ENCODE data around the gene EPN2.

Gene EPN2

GRCh38 chr17:19242323-19242722, 5.2 kb downstream of the EPN2 start:
- DNase-seq, result no peak

- DNase-seq, result no peak
Measured at GRCh38 chr17:19242926-19243325, 5.8 kb downstream of the EPN2 start.

GRCh38 chr17:19243838-19244237, 6.7 kb downstream of the EPN2 start:
- no peak for DNase-seq

DNA sequence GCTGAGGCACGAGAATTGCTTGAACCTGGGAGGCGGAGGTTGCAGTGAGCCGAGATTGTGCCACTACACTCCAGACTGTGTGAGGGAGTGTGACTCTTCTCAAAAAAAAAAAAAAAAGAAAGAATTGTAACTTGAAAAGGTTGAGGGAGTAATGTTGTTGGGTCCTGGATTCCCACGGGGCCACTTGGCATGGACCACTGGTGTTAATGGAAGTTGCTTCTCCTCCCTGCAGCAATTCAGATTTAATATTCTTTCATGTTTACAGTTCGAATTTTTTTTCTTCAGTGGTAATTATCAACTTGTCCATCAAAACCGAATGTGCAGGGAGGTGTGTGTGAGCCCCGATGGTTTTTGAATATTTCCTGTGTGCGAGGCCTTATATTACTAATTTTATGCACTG, 7.2 kb downstream of the EPN2 start:
- no peak for DNase-seq

DNA sequence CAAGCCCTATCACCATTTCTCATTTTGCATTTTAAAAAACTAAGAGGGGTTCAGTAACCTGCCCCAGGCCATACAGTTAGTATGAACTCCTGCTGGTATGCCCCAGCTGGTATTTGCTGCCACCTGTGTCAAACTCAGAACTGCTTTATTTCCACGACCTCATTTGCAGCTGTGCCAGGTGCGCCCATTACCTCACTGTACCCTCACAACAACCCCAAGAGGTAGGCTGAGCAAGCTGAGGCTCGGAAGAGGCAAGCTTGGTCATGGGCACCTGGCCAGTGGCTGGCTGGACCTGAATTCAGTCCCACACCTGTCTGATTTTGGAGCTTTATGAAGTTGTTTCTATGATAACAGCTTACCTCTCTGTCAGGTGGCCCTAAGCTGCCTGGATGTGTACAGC, 7.6 kb downstream of the EPN2 start:
- DNase-seq, result no peak

GRCh38 chr17:19247473-19247872, 10.3 kb downstream of the EPN2 start:
- no peak for DNase-seq

- DNase-seq, result peak; percentile 30
Measured at GRCh38 chr17:19248151-19248927, 11.2 kb downstream of the EPN2 start.

GRCh38 chr17:19248928-19249574, 11.9 kb downstream of the EPN2 start:
- DNase-seq, result no peak

- DNase-seq, result no peak
Measured at GRCh38 chr17:19249681-19250080, 12.5 kb downstream of the EPN2 start.

DNA sequence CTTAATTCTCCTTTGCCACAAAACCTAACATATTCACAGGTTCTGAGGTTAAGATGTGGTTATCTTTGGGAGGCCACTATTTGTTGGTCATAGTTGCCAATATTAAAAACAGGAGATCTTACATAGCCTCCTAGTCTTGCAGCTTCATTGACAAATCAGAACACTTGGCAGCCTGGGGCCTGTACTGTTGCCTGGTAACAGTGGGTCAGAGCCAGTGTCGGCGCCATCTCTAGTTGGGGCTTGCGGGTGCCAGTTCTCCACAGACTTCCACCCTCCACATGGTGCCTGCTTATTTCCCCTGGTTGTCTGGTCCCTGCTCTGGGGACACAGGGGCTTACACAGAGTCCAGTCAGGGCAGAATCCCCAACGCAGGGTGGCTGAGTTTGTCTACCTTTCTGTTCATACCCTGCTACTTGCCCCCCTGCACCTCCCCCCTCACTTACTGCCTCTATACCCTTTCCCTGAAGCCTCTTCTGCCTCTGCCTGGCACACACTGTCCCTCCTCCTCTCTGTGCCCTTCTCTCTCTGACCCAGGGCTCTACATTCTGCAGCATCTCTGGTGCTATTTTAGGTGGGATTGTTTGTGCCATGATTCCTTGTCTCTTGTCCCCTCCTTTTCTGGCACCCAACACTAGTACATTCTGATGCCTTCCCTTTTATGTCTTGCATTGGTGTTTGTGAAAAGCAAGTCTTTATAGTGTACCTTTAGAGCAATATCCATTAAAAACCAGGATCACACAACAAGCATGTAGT, 13.4 kb downstream of the EPN2 start:
- DNase-seq, result peak; percentile 56

GRCh38 chr17:19253112-19253511, 15.9 kb downstream of the EPN2 start:
- DNase-seq, result no peak

DNA sequence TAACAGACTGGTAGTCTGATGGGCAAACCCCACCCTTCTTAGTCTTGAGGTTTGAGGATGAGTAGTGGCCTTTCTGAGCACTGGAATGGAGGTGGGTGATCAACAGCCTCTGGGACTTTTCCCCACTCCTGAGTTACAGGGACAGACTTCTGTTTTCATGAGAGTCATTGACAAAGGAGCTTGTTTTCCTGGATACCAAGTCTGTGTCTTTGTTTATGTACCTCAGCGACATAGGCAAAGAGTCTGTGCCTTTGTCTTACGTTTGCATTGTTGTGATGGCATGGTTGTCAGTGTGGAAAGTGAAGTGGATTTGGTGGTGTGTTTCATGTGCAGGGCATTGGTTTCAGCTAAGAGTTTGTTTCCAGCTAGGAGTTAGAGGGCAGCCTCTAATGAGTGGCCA, 17.5 kb downstream of the EPN2 start:
- DNase-seq, result no peak

DNA sequence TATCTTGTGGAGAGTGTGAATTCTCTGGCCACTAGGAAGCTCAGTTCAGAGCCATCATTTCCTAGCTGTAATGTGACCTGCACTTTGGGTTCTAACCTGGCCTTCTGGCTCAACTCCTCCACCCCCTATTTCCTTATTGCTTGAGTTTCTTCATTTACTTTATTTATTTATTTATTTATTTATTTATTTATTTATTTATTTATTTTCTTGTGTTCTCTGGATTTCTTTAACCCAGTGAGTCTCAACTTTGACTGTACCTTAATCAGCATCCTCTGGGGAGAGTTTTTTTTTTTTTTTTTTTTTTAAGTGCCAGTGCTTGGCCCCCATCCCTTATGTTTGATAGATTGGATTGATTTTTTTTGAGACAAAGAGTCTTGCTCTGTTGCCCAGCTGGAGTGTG, 18.1 kb downstream of the EPN2 start:
- no peak for DNase-seq

DNA sequence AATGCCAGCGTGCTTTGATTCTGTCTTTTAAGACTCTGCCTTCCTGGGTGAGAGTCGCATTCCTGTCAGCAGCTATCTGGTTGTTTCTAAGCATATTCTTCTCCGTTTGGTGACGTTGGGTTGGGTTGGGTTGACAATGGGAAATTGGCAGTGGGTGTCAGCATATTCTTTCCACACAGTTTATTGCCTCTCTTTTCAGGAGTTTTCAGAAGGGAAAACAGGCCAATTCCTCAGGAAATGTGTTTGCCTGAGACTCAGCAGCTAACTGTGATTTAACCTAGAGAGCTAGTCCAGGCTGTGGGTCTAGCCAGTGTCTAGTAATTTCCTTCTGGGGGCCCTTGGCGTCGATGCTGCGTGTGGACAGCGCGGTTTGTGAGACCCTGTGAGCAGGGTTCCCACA, 21.2 kb downstream of the EPN2 start:
- no peak for DNase-seq

DNA sequence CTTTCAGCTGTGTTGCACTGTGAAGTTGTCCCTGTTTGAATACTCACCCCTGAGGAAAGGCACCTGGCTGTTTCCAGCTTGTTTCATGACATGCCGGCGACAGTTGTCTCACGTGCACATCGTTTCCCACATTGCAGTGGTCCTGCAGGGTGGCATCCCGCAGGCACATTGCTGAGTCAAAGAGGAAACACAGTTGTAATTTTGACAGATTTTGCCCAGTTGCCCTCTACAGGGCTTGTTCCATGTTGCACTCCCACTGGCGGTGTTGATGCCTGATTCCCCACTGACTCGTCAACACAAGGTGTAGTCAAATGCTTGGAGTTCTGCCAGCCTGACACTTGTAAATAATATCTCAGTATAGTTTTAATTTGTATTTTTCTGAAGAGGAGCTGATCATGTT, 23.8 kb downstream of the EPN2 start:
- no peak for DNase-seq

GRCh38 chr17:19261426-19261825, 24.3 kb downstream of the EPN2 start:
- no peak for DNase-seq

DNA sequence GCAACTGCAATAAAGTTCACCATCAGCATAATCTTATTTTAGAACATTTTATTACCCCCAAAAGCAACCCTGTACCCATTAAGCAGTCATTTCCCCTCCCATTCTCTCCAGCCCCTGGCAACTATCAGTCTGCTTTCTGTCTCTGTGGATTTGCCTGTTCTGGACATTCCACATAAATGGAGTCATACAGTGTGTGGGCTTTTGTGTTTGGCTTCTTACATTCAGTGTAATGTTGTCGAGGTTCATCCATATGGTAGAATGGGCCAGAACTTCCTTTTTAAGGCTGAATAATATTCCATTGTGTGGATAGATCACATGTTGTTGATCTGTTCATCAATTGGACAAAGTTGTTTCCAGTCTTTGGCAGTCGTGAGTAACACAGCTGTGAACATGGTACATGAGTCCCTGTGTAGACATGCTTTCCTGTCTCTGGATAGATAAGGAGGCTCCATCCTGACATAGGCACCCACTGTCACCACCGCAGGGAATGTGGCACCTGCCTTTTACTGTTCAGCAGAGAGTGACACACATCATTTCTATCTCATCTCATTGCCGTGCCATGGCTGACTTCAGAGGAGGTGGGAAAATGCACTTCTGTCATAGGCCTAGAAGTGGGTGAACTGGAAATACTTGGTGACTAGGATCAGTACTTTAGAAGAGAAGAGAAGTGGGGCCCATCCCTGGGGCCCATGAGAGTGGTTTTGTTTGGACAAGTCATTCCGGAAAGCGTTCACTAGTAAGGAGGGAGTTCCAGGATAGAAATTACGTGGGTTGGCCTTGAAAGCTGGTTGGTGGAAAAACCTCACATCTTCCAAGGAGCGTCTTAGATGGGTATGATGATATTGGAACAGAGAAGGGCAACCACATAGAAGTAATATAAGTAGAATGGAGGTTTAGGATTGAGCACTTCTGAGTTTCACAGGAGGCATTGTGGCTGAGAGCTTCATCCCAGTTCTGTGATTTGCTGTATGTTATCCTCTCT, 25.8 kb downstream of the EPN2 start:
- DNase-seq, result no peak

GRCh38 chr17:19263641-19264051, 26.5 kb downstream of the EPN2 start:
- DNase-seq, result no peak

DNA sequence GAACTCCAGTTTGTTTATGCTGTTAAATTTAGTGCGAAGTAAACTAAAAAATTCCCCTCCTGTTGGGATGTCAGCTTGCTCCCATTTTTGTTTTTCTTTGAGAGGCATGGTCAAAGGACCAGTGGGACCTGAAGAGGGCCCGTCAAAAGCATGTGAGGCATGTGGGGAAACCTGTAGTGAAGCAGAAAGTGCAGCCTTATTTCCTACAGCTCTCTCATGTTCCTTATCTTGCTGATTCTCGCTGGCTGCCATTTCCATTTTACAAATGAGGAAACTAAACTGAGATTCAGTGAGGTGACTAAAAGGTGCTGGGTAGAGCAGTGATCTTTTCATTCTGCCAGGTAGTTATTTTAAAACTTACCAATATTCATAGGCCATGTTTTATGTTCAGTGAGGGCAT, 27.1 kb downstream of the EPN2 start:
- DNase-seq, result no peak

- no peak for DNase-seq
Measured at GRCh38 chr17:19264681-19265080, 27.5 kb downstream of the EPN2 start.

GRCh38 chr17:19265755-19266154, 28.6 kb downstream of the EPN2 start:
- DNase-seq, result no peak

DNA sequence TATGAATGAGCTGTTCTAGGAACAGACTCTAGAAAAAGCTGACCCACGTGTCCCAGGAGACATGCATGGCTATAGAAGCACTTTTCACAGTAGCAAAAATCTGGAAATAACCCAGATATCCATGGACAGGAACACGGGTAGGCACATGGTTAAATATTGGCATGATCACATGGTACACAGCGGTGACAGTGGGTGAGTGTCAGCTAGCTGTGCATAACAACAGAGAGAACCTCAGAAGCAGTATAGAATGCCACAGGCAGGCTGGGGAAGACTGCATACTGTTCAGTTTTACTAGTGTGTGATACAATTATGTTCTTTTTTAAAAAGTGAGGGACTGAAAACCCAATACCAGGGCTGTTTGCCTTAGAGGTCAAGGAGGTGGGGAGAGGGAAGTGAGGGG, 31.4 kb downstream of the EPN2 start:
- no peak for DNase-seq

DNA sequence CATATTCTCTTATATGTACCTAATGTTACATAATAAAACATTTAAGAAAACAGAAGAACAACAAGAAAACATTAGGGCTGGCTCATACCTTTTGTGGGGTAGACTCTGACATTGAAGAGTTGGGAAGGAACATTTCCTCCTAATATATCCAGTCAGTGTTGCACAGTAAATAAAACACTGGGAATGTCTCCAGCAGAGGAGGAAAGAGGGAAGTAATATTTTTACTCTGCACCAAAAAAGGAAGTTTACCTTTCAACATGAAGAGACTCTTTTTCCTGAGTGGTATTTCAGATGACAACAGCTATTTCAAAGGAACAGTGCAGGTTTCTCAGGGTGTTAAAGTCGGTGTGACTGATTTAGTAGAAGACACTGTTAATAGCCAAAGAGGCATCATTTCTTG, 31.9 kb downstream of the EPN2 start:
- DNase-seq, result no peak

Data from NCI-H446 treated with DMSO at 0.1 percent for 48 hours (cell line).